ENCODE measurements around the gene RPL22. TPM values are rescaled to one million over a fixed set of nuclear protein-coding genes. Genes with fewer than 3 reads are reported as not detected.

The RPL22 gene
- total and polyA plus RNA-seq, 2 of the 13 experiments (the other 11 are each of a cell fraction or from before 2014, with no cell fraction given): 214 to 545 TPM

DNA sequence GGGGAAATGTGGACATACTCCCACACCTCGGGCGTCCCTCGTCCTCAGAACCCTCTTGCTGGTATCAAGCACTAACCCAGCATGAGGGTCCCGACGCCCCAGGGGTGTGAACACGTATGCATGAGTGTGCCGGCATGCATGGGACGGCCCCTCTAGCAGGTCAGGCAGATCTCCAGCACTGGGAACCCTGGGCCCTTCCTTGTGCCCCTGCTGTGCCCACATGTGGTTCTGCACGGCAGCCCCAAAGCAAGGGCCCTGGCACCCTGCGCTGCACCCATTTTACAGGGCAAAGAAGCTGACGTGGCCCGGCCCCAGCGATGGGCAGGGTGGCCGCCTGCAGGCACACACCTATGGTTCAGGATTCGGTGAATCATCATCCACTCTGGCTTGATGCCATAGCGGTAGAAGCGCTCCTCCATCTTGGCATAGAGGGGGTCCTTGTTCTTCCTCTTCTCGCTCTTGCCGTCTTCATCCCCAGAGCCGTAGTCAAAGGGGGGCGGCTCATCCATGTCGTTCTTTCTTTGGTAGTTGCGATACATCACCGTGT lies 53.5 kb downstream of the RPL22 start:
- no peak for TF ChIP-seq ZNF530 (CRISPR knock-in tag; IDR thresholded peaks at IDR 0.05; ENCODE audit: low read depth)
- TF ChIP-seq ZNF256 (CRISPR knock-in tag; conservative IDR thresholded peaks at IDR 0.05): no peak
- no peak for TF ChIP-seq ZBTB2 (CRISPR knock-in tag; IDR thresholded peaks at IDR 0.05; ENCODE audit: low read depth)
- TF ChIP-seq ZNF329 (CRISPR knock-in tag; IDR thresholded peaks at IDR 0.05; ENCODE audit: low read depth): no peak
- TF ChIP-seq TCF12 (IDR thresholded peaks at IDR 0.05): no peak
- TF ChIP-seq TCF12 (CRISPR knock-in tag; IDR thresholded peaks at IDR 0.05): no peak
- TF ChIP-seq ZNF513 (CRISPR knock-in tag; conservative IDR thresholded peaks at IDR 0.05): no peak
- TF ChIP-seq, protein P1, sequence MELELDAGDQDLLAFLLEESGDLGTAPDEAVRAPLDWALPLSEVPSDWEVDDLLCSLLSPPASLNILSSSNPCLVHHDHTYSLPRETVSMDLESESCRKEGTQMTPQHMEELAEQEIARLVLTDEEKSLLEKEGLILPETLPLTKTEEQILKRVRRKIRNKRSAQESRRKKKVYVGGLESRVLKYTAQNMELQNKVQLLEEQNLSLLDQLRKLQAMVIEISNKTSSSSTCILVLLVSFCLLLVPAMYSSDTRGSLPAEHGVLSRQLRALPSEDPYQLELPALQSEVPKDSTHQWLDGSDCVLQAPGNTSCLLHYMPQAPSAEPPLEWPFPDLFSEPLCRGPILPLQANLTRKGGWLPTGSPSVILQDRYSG (CRISPR knock-in tag; IDR thresholded peaks at IDR 0.05): no peak
- no peak for TF ChIP-seq PAWR (CRISPR knock-in tag; IDR thresholded peaks at IDR 0.05; ENCODE audit: borderline replicate concordance)
- no peak for TF ChIP-seq MYC (CRISPR knock-in tag; IDR thresholded peaks at IDR 0.05; ENCODE audit: borderline replicate concordance)
- TF ChIP-seq TBX2 (CRISPR knock-in tag; IDR thresholded peaks at IDR 0.05; ENCODE audit: borderline replicate concordance): no peak
- TF ChIP-seq ZNF251 (CRISPR knock-in tag; IDR thresholded peaks at IDR 0.05): no peak
- TF ChIP-seq FOXK1 (CRISPR knock-in tag; IDR thresholded peaks at IDR 0.05; ENCODE audit: borderline replicate concordance, low read depth): no peak
- no peak for TF ChIP-seq CHD4 (IDR thresholded peaks at IDR 0.05; ENCODE audit: borderline replicate concordance, low read length)
- no peak for TF ChIP-seq ZBTB3 (CRISPR knock-in tag; IDR thresholded peaks at IDR 0.05; ENCODE audit: borderline replicate concordance, low read depth)
- no peak for TF ChIP-seq ZMAT3 (CRISPR knock-in tag; conservative IDR thresholded peaks at IDR 0.05)
- no peak for TF ChIP-seq ZFP82 (CRISPR knock-in tag; IDR thresholded peaks at IDR 0.05; ENCODE audit: borderline replicate concordance)
- TF ChIP-seq TRIM24 (CRISPR knock-in tag; IDR thresholded peaks at IDR 0.05): no peak
- no peak for TF ChIP-seq GLMP (CRISPR knock-in tag; IDR thresholded peaks at IDR 0.05; ENCODE audit: borderline replicate concordance)
- TF ChIP-seq ZFP90 (CRISPR knock-in tag; IDR thresholded peaks at IDR 0.05; ENCODE audit: borderline replicate concordance): no peak
- TF ChIP-seq ZNF205 (CRISPR knock-in tag; IDR thresholded peaks at IDR 0.05): no peak
- no peak overlapping the region for H2AFZ ChIP-seq (ENCODE audit: low read length)
- intact Hi-C loops (cut with micrococcal nuclease; ENCODE audit: unreplicated experiment): no loop called here
- no peaks in the 10 kb centered on the region for H3K36me3 ChIP-seq (replicated peaks in 1 of 2; ENCODE audit: control insufficient read depth in 1 of 2, insufficient read depth in 2 of 2, low read length in 2 of 2)
- no peak overlapping the region for H3K9ac ChIP-seq (ENCODE audit: insufficient read depth, low read depth, low read length)
- no peak for ATAC-seq
- peaks cover 14 to 78% of the 10 kb centered on the region in 2 experiments for H3K27me3 ChIP-seq (ENCODE audit: control insufficient read depth in 1 of 2, insufficient read depth in 2 of 2, low read length in 2 of 2)
- H3K79me2 ChIP-seq (ENCODE audit: insufficient read depth, low read length): no peaks in the 10 kb centered on the region
- 53% methylated on average over 15 of the region's 24 CpGs for WGBS (ENCODE audit: low lambda C conversion rate)
- H3K4me2 ChIP-seq (ENCODE audit: low read depth, low read length): no peak overlapping the region
- in situ Hi-C loops (cut with HindIII; ENCODE audit: extremely low pct_ligation_motif_present, low pct_unique_long_range_greater_than_20kb): no loop called here
- ChIA-PET POLR2A (no interaction called here), CTCF (ENCODE audit: low intra/inter-chr PET ratio, low total read pairs) (no interaction called here)
- no peak overlapping the region for H3K27ac ChIP-seq (ENCODE audit: extremely low read length, insufficient read depth, low read length)
- H3K4me1 ChIP-seq (ENCODE audit: insufficient read depth, low read length): no peaks in the 10 kb centered on the region
- no peaks in the 10 kb centered on the region for H3K9me3 ChIP-seq (ENCODE audit: low read length)
- no peak for FAIRE-seq
- no peak overlapping the region for H3K4me3 ChIP-seq (replicated peaks in 1 of 3; ENCODE audit: insufficient read depth in 1 of 3, low read depth in 2 of 3, low read length in 3 of 3)
- peaks cover 12% of the 10 kb centered on the region; the same call in 1 of the 2 replicates for H4K20me1 ChIP-seq (ENCODE audit: insufficient read depth, low read length)
- no TSS peak for BruUV-seq (replicated peaks)
- DNase-seq (ENCODE audit: low spot score): no peak
